DND-41 (cell line): ENCODE results near the gene KIAA1671.

Experiments
- ATAC-seq: fragments of 200-7000 bp; cut with Tn5 transposase; 3 replicates; pipeline ENCODE4 v1.9.1; 2021; ENCODE audit warnings: low read depth; ENCODE audit not compliant: insufficient read depth
- DNase-seq: peaks from one replicate; pipeline ENCODE4 v3.0.0-alpha.2; 2020
- H2AFZ ChIP-seq: 2 replicates; pipeline ENCODE4 v1.6.0; 2012; ENCODE audit warnings: low read depth, low read length
- H3K27ac ChIP-seq: 2 replicates; pipeline ENCODE4 v1.5.1; 2012; ENCODE audit warnings: low read length, inconsistent platforms
- H3K27me3 ChIP-seq: fragments of 200-600 bp; sonication (generic); 2 replicates; pipeline ENCODE4 v1.6.0; 2012; ENCODE audit warnings: low read length, mild to moderate bottlenecking, inconsistent platforms; ENCODE audit not compliant: insufficient read depth, poor library complexity
- H3K36me3 ChIP-seq: 2 replicates; pipeline ENCODE4 v1.5.1; 2012; ENCODE audit warnings: low read length, inconsistent platforms; ENCODE audit not compliant: insufficient read depth
- H3K4me1 ChIP-seq: 2 replicates; pipeline ENCODE4 v1.5.1; 2012; ENCODE audit warnings: mild to moderate bottlenecking, low read length; ENCODE audit not compliant: insufficient read depth
- H3K4me2 ChIP-seq: 2 replicates; pipeline ENCODE4 v1.6.0; 2012; ENCODE audit warnings: mild to moderate bottlenecking, moderate library complexity, low read length, inconsistent platforms; ENCODE audit not compliant: insufficient read depth
- H3K4me3 ChIP-seq, 2 experiments: fragments of 200-600 bp in 1 of 2; shearing (Covaris generic) in 1 of 2; 2 replicates each; pipeline ENCODE4 v1.5.1; 2012 to 2016; ENCODE audit warnings: inconsistent platforms in 2 of 2, low read length in 2 of 2, mild to moderate bottlenecking in 2 of 2, low read depth in 1 of 2, moderate library complexity in 1 of 2
- H3K79me2 ChIP-seq: 2 replicates; pipeline ENCODE4 v1.6.0; 2012; ENCODE audit warnings: low read length, inconsistent platforms; ENCODE audit not compliant: insufficient read depth
- H3K9ac ChIP-seq: 2 replicates; pipeline ENCODE4 v1.6.0; 2012; ENCODE audit warnings: low read depth, mild to moderate bottlenecking, inconsistent platforms, low read length, moderate library complexity
- H3K9me3 ChIP-seq: 2 replicates; pipeline ENCODE4 v1.5.1; 2012; ENCODE audit warnings: low read length, moderate library complexity, mild to moderate bottlenecking, inconsistent platforms; ENCODE audit not compliant: insufficient read depth, severe bottlenecking
- H4K20me1 ChIP-seq: 2 replicates; pipeline ENCODE4 v1.6.0; 2012; ENCODE audit warnings: low read length; ENCODE audit not compliant: insufficient read depth
- EZH2 ChIP-seq: IDR thresholded peaks from 3 replicates; pipeline ENCODE4 v1.6.1; 2012; ENCODE audit warnings: borderline replicate concordance, low read depth, mild to moderate bottlenecking, moderate library complexity, low read length, inconsistent platforms; ENCODE audit not compliant: severe bottlenecking
- TF ChIP-seq, protein P1 (sequence below): IDR thresholded peaks from 2 replicates; pipeline ENCODE4 v1.5.1; 2012; ENCODE audit warnings: borderline replicate concordance, low read length, moderate library complexity, mild to moderate bottlenecking; ENCODE audit not compliant: poor library complexity, severe bottlenecking; ENCODE audit errors: extremely low read depth

KIAA1671 gene

DNA sequence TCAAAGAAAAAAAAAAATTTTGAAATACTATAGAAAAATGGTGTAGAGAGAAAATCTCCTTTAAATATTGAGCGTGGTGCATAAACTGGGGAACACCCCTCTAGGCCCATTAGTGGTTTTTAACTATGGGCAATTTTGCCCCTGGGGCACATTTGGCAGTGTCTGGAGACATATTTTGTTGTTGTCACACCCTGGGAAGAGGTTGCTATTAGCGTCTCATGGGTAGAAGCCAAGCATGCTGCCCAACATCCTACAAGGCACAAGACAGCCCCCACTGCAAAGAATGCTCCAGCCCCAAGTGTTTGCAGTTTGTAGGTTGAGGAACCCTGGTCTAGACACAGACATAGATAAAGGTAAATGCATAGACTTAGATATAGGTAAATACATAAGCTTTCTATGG is 92.6 kb downstream of the KIAA1671 start:
- H3K9me3 ChIP-seq = no peaks in the 10 kb centered on the region
- no peak overlapping the region for H2AFZ ChIP-seq
- H3K36me3 ChIP-seq = no peaks in the 10 kb centered on the region
- no peak overlapping the region for H3K4me2 ChIP-seq
- no peaks in the 10 kb centered on the region for H4K20me1 ChIP-seq
- H3K4me1 ChIP-seq = no peaks in the 10 kb centered on the region
- no peak overlapping the region for H3K27ac ChIP-seq
- H3K27me3 ChIP-seq = no peaks in the 10 kb centered on the region
- no peak overlapping the region for H3K4me3 ChIP-seq
- no peaks in the 10 kb centered on the region for H3K79me2 ChIP-seq
- no peak overlapping the region for H3K9ac ChIP-seq
- no peak for DNase-seq
- no peak for ATAC-seq
- TF ChIP-seq EZH2 = no peak
- TF ChIP-seq, protein P1, sequence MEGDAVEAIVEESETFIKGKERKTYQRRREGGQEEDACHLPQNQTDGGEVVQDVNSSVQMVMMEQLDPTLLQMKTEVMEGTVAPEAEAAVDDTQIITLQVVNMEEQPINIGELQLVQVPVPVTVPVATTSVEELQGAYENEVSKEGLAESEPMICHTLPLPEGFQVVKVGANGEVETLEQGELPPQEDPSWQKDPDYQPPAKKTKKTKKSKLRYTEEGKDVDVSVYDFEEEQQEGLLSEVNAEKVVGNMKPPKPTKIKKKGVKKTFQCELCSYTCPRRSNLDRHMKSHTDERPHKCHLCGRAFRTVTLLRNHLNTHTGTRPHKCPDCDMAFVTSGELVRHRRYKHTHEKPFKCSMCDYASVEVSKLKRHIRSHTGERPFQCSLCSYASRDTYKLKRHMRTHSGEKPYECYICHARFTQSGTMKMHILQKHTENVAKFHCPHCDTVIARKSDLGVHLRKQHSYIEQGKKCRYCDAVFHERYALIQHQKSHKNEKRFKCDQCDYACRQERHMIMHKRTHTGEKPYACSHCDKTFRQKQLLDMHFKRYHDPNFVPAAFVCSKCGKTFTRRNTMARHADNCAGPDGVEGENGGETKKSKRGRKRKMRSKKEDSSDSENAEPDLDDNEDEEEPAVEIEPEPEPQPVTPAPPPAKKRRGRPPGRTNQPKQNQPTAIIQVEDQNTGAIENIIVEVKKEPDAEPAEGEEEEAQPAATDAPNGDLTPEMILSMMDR = no peak

DNA sequence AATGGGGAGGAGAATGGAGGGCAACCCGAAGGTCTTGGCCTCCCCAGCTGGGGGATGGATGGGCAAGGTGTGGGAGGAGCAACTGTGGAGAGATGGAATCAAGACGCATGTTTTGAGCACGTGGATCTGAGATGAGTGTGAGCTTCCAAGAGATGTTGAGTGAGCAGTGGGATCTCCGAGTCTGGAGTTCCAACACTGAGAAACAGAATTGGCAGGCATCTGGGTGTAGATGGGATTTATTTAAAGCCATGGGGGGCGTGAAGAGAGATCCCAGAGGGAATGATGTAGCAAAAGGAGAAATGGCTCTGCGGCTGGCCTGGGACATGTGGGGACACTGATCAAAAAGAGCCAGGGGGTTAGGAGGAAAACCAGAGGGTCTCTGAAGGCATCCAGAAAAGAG is 95.6 kb downstream of the KIAA1671 start:
- Histone ChIP-seq H3K4me3 (no peak overlapping the region), H3K4me1 (no peaks in the 10 kb centered on the region), H3K27ac (no peak overlapping the region), H3K36me3 (no peaks in the 10 kb centered on the region), H3K27me3 (no peaks in the 10 kb centered on the region), H3K4me2 (no peak overlapping the region), H3K9ac (no peak overlapping the region), H3K79me2 (no peaks in the 10 kb centered on the region), H4K20me1 (no peaks in the 10 kb centered on the region), H2AFZ (no peak overlapping the region), H3K9me3 (peaks cover 6% of the 10 kb centered on the region)
- TF ChIP-seq, protein P1 = no peak
- no peak for TF ChIP-seq EZH2
- DNase-seq (no peak), ATAC-seq (no peak)

DNA sequence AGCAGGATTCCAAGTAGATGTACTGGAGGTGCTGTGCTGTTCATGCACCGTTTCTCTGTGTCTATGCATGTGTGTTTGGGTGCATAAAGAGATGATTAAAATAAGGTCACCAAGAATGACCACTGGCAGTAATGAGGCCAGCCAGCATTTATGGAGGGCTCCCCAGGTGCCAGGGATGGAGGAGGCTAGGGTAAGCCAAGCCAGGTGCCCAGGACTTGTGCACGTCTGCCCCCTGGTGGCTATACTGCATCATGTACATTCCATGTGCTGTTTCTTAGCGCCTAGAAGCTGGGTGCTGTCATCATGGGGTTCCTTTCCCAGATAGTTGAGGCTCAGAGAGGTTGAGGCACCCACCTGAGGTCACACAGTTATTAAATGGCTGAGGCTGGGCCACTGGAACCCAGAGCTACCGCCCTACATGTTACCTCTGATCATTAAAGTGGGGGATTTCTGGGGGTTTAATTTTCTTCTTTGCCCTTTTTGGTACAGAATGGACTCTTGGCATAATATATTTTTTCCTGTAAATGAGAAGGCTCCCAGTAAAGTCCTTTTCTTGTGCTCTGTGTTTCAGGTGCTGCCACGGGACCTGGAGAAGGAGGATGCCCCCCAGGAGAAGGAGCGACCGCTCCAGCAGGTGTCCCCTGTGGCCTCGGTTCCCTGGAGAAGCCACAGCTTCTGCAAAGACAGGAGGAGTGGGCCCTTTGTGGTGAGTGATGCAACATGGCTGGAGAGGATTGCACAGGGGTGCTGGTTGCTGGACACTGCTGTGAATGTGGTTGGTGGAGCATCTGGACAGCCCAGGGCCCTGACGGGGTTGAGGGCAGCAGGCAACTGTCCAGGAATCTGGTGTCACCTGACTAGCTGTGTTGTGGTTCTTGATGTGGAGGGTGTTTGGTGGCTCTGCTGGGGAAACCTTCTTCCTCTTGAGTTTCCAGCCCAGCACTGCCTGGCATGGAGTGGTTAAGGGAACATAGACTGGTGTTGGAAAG is 96.4 kb downstream of the KIAA1671 start:
- Histone ChIP-seq H3K27me3 (no peaks in the 10 kb centered on the region), H3K9me3 (peaks cover 6% of the 10 kb centered on the region), H3K4me1 (no peaks in the 10 kb centered on the region), H3K79me2 (no peaks in the 10 kb centered on the region), H3K4me3 (no peak overlapping the region), H4K20me1 (no peaks in the 10 kb centered on the region), H3K4me2 (no peak overlapping the region), H3K36me3 (no peaks in the 10 kb centered on the region), H2AFZ (no peak overlapping the region), H3K9ac (no peak overlapping the region), H3K27ac (no peak overlapping the region)
- TF ChIP-seq, protein P1 = peak; percentile 96
- TF ChIP-seq EZH2 = no peak
- ATAC-seq (peak; percentile 95), DNase-seq (peak; percentile 65)
